Measurements from ENCODE around the gene ZNF141. TPM values are rescaled to one million over a fixed set of nuclear protein-coding genes. Genes with fewer than 3 reads are reported as not detected.
A peak's percentile ranks its signal among the peaks of the same experiment; 100 is the strongest.

Gene ZNF141
- total RNA-seq, 4 donors from 2014 or later: 5.6 to 40.6 (median 12.0) TPM

- Histone ChIP-seq H3K9me3 (no peaks in the 10 kb centered on the region), H3K36me3 (no peaks in the 10 kb centered on the region), H3K27ac (no peak overlapping the region), H3K27me3 (no peaks in the 10 kb centered on the region), H3K4me3 (no peak overlapping the region), H3K4me1 (peaks cover 23% of the 10 kb centered on the region)
- no peak for TF ChIP-seq CTCF (IDR thresholded peaks at IDR 0.05)
- no peak for TF ChIP-seq POLR2A (IDR thresholded peaks at IDR 0.05)
- no peak for TF ChIP-seq EP300 (IDR thresholded peaks at IDR 0.05)
- no peak for TF ChIP-seq POLR2AphosphoS5 (IDR thresholded peaks at IDR 0.05)
- DNase-seq (ENCODE audit: low spot score in 2 of 2): no peak
- 75% methylated on average over 2 of the region's 2 CpGs for WGBS
Observed at GRCh38 chr4:335515-335914, 2.1 kb upstream of the ZNF141 start.

- DNase-seq (ENCODE audit: low spot score in 2 of 2): peak in 1 of 2 donors; percentile 60
- Histone ChIP-seq H3K36me3 (no peaks in the 10 kb centered on the region), H3K4me3 (peak overlapping the region; percentile 87), H3K27me3 (no peaks in the 10 kb centered on the region), H3K27ac (peak overlapping the region; percentile 94), H3K9me3 (no peaks in the 10 kb centered on the region), H3K4me1 (peaks cover 23% of the 10 kb centered on the region)
- WGBS: 0% methylated on average over 17 of the region's 71 CpGs
- TF ChIP-seq EP300 (IDR thresholded peaks at IDR 0.05): no peak
- no peak for TF ChIP-seq CTCF (IDR thresholded peaks at IDR 0.05)
- TF ChIP-seq POLR2A (IDR thresholded peaks at IDR 0.05): no peak
Observed at GRCh38 chr4:336099-336892, 1.3 kb upstream of the ZNF141 start.

GRCh38 chr4:336893-337142 is 796 bp upstream of the ZNF141 start:
- no CpG with 5 or more reads among the region's 18 CpGs for WGBS
- H3K36me3 ChIP-seq: no peaks in the 10 kb centered on the region
- H3K9me3 ChIP-seq: no peaks in the 10 kb centered on the region
- H3K27me3 ChIP-seq: no peaks in the 10 kb centered on the region
- no peak for DNase-seq (ENCODE audit: low spot score in 2 of 2)
- TF ChIP-seq POLR2AphosphoS5 (IDR thresholded peaks at IDR 0.05) (no peak), POLR2A (IDR thresholded peaks at IDR 0.05) (no peak), EP300 (IDR thresholded peaks at IDR 0.05) (no peak), CTCF (IDR thresholded peaks at IDR 0.05) (no peak)
- H3K4me1 ChIP-seq: peaks cover 23% of the 10 kb centered on the region
- H3K4me3 ChIP-seq: peak overlapping the region; percentile 87
- H3K27ac ChIP-seq: peak overlapping the region; percentile 94

GRCh38 chr4:337932-338758 is 531 bp downstream of the ZNF141 start:
- peak in 1 of 2 donors; percentile 76 for DNase-seq (ENCODE audit: low spot score in 2 of 2)
- Histone ChIP-seq H3K9me3 (no peaks in the 10 kb centered on the region), H3K36me3 (peaks cover 4% of the 10 kb centered on the region), H3K4me3 (peak overlapping the region; percentile 87), H3K27me3 (no peaks in the 10 kb centered on the region), H3K4me1 (peaks cover 23% of the 10 kb centered on the region), H3K27ac (peak overlapping the region; percentile 94)
- WGBS: 2% methylated on average over 17 of the region's 52 CpGs
- TF ChIP-seq EP300 (IDR thresholded peaks at IDR 0.05) (no peak), POLR2A (IDR thresholded peaks at IDR 0.05) (peak in 1 of 2 donors; percentile 1), CTCF (IDR thresholded peaks at IDR 0.05) (no peak)

- TF ChIP-seq CTCF (IDR thresholded peaks at IDR 0.05): no peak
- no peak for TF ChIP-seq POLR2AphosphoS5 (IDR thresholded peaks at IDR 0.05)
- TF ChIP-seq EP300 (IDR thresholded peaks at IDR 0.05): no peak
- TF ChIP-seq POLR2A (IDR thresholded peaks at IDR 0.05): no peak
Observed at GRCh38 chr4:338759-339097, 1.1 kb downstream of the ZNF141 start.

More at GRCh38 chr4:338759-339097, 1.1 kb downstream of the ZNF141 start:
- Histone ChIP-seq H3K27me3 (no peaks in the 10 kb centered on the region), H3K4me1 (peaks cover 23% of the 10 kb centered on the region), H3K27ac (no peak overlapping the region), H3K4me3 (peak overlapping the region; percentile 87), H3K36me3 (peaks cover 5% of the 10 kb centered on the region), H3K9me3 (no peaks in the 10 kb centered on the region)
- peak in 1 of 2 donors; percentile 64 for DNase-seq (ENCODE audit: low spot score in 2 of 2)
- 37% methylated on average over 13 of the region's 13 CpGs for WGBS

Measured in suprapubic skin (tissue), 4 donors.